Kidney (tissue), 14 donors: Measurements from ENCODE around the gene GLT8D1. TPM values are rescaled to one million over a fixed set of nuclear protein-coding genes. Genes with fewer than 3 reads are reported as not detected.

Experiments used
- DNase-seq, 5 donors: peaks; one replicate each; pipeline ENCODE4 v3.0.0-alpha.2; 2013 to 2020
- FAIRE-seq: peaks from 2 replicates; lab custom pipeline; 2012; peaks lifted over from hg19 to GRCh38; lab: Jason Lieb, UNC
- H3K27ac ChIP-seq, 2 donors: one replicate each; pipeline ENCODE4 v1.7.0; 2013; ENCODE audit warnings: low read depth in 2 of 2, low read length in 2 of 2, inconsistent platforms in 1 of 2
- H3K27me3 ChIP-seq: one replicate; pipeline ENCODE4 v1.7.1; 2013; ENCODE audit warnings: low read length, inconsistent platforms; ENCODE audit not compliant: control insufficient read depth, insufficient read depth
- H3K36me3 ChIP-seq, 3 donors: one replicate each; pipeline versions ENCODE4 v1.7.0 to v1.7.1; 2013; ENCODE audit warnings: low read length in 3 of 3, control low read depth in 1 of 3, inconsistent platforms in 1 of 3; ENCODE audit not compliant: insufficient read depth in 3 of 3, control insufficient read depth in 2 of 3
- H3K4me1 ChIP-seq, 3 donors: one replicate each; pipeline versions ENCODE4 v1.7.0 to v1.7.1; 2013; ENCODE audit warnings: low read length in 3 of 3, inconsistent platforms in 1 of 3, low read depth in 1 of 3; ENCODE audit not compliant: control insufficient read depth in 2 of 3, insufficient read depth in 2 of 3
- H3K4me3 ChIP-seq, 3 donors: one replicate each; pipeline versions ENCODE4 v1.7.0 to v1.8.1; 2013; ENCODE audit warnings: low read length in 3 of 3, control low read depth in 1 of 3, inconsistent platforms in 1 of 3
- H3K9ac ChIP-seq, 3 donors: one replicate each; pipeline versions ENCODE4 v1.7.0 to v1.7.1; 2013; ENCODE audit warnings: low read length in 3 of 3, control low read depth in 1 of 3, inconsistent platforms in 1 of 3
- H3K9me3 ChIP-seq, 3 donors: one replicate each; pipeline versions ENCODE4 v1.7.0 to v1.7.1; 2013; ENCODE audit warnings: low read length in 3 of 3, control low read depth in 1 of 3, inconsistent platforms in 1 of 3; ENCODE audit not compliant: control insufficient read depth in 2 of 3, insufficient read depth in 1 of 3
- CTCF ChIP-seq: IDR thresholded peaks from 3 replicates; pipeline ENCODE4 v1.5.1; 2012; ENCODE audit warnings: mild to moderate bottlenecking, moderate library complexity, borderline replicate concordance; ENCODE audit not compliant: insufficient read depth; ENCODE audit errors: extremely low read depth
- intact Hi-C: fragments of 100-400 bp; cut with DNase I; formaldehyde crosslinking; loops from one replicate; pipeline ENCODE4 v1.11.1; 2022
- polyA plus RNA-seq: library from polyadenylated mRNA; stranded (reverse); fragments of 350-450 nt; fragmentation: Illumina TruSeq; extraction: RNeasy Lipid Tissue Mini Kit (QIAGEN cat#74804); gene quantifications from one replicate; pipeline ENCODE4 v1.2.3, GENCODE V29; 2014; ENCODE audit warnings: low read depth, low replicate concordance; ENCODE audit not compliant: insufficient read depth
- total RNA-seq: library from RNA; stranded (reverse); fragmentation: NEBNext Ultra II Directional; extraction: Animal tissue kit (Norgen Biotek cat#: 25700); gene quantifications from one replicate; pipeline ENCODE4 v1.2.1, GENCODE V29; 2021
- donor health status: control.
- donor health status: control.
- donor health status: control.
- donor health status: control.
- donor health status: control.
- donor health status: DM: yes; HTN: yes; CAD: no.
- donor health status: Normal renal cell carcinoma (clear cell type).

The GLT8D1 gene
- total and polyA plus RNA-seq, 2 donors from 2014 or later = 60.4 to 62.1 TPM

GRCh38 chr3:52670621-52671521, 34.7 kb downstream of the GLT8D1 start:
- Histone ChIP-seq H3K27me3 (no peaks in the 10 kb centered on the region), H3K9ac (no peak overlapping the region), H3K9me3 (no peaks in the 10 kb centered on the region), H3K27ac (no peak overlapping the region), H3K36me3 (peaks cover 0 to 15% (median 11%) of the 10 kb centered on the region in 3 donors), H3K4me1 (no peaks in the 10 kb centered on the region), H3K4me3 (no peak overlapping the region)
- intact Hi-C loops = no loop called here
- DNase-seq (no peak), FAIRE-seq (no peak)
- TF ChIP-seq CTCF = no peak

- H3K4me3 ChIP-seq = no peak overlapping the region
- H3K9me3 ChIP-seq = no peaks in the 10 kb centered on the region
- TF ChIP-seq CTCF = no peak
- no peak overlapping the region for H3K27ac ChIP-seq
- H3K36me3 ChIP-seq = peaks cover 9 to 35% (median 14%) of the 10 kb centered on the region in 3 donors
- H3K27me3 ChIP-seq = no peaks in the 10 kb centered on the region
- DNase-seq (no peak), FAIRE-seq (no peak)
- intact Hi-C loops = no loop called here
- no peak overlapping the region for H3K9ac ChIP-seq
- peaks cover 0 to 2% (median 0%) of the 10 kb centered on the region in 3 donors for H3K4me1 ChIP-seq
Measured at GRCh38 chr3:52663098-52663497, 42.5 kb downstream of the GLT8D1 start.

- Histone ChIP-seq H3K36me3 (peaks cover 14 to 42% (median 23%) of the 10 kb centered on the region in 3 donors), H3K4me1 (peaks cover 0 to 2% (median 0%) of the 10 kb centered on the region in 3 donors), H3K27me3 (no peaks in the 10 kb centered on the region), H3K9me3 (no peaks in the 10 kb centered on the region), H3K27ac (no peak overlapping the region), H3K9ac (no peak overlapping the region), H3K4me3 (no peak overlapping the region)
- no peak for TF ChIP-seq CTCF
- no peak for FAIRE-seq
- intact Hi-C loops = no loop called here
- no peak for DNase-seq
Measured at GRCh38 chr3:52660046-52660445, 45.5 kb downstream of the GLT8D1 start.
